Heart left ventricle (tissue), 16 donors: ENCODE measurements around the gene NRROS. TPM values are rescaled to one million over a fixed set of nuclear protein-coding genes. Genes with fewer than 3 reads are reported as not detected.
A peak's percentile ranks its signal among the peaks of the same experiment; 100 is the strongest.

Source experiments
- ATAC-seq, 4 donors: fragments of 200-7000 bp; cut with Tn5 transposase; one replicate each; pipeline ENCODE4 v1.9.1; 2020 to 2022; ENCODE audit warnings: moderate library complexity in 4 of 4, mild to moderate bottlenecking in 3 of 4, moderate number of reproducible peaks in 1 of 4
- DNase-seq, 5 donors: peaks; one replicate each; pipeline ENCODE4 v3.0.0-alpha.2; 2020
- H3K27ac ChIP-seq, 12 donors: fragments of 200-600 bp; sonication (generic) in 4 of 12; one replicate each; pipeline versions ENCODE4 v1.5.0 to v1.8.0; 2016 to 2022; ENCODE audit warnings: mild to moderate bottlenecking in 2 of 12
- H3K27me3 ChIP-seq, 9 donors: fragments of 200-600 bp; sonication (generic) in 2 of 9; one replicate each; pipeline versions ENCODE4 v1.5.1 to v1.8.0; 2016 to 2022; ENCODE audit warnings: mild to moderate bottlenecking in 3 of 9
- H3K36me3 ChIP-seq, 9 donors: fragments of 200-600 bp; sonication (generic) in 2 of 9; one replicate each; pipeline versions ENCODE4 v1.5.0 to v1.8.0; 2018 to 2022; ENCODE audit warnings: mild to moderate bottlenecking in 2 of 9
- H3K4me1 ChIP-seq, 12 donors: fragments of 200-600 bp; sonication (generic) in 4 of 12; one replicate each; pipeline versions ENCODE4 v1.5.0 to v1.8.0; 2016 to 2022; ENCODE audit warnings: mild to moderate bottlenecking in 3 of 12
- H3K4me3 ChIP-seq, 12 donors: fragments of 200-600 bp; sonication (generic) in 4 of 12; one replicate each; pipeline versions ENCODE4 v1.5.0 to v1.8.0; 2017 to 2022; ENCODE audit warnings: mild to moderate bottlenecking in 9 of 12, moderate library complexity in 4 of 12
- H3K9me3 ChIP-seq, 12 donors: fragments of 200-600 bp; sonication (generic) in 4 of 12; one replicate each; pipeline versions ENCODE4 v1.5.0 to v1.8.0; 2016 to 2022; ENCODE audit warnings: mild to moderate bottlenecking in 1 of 12
- POLR2A ChIP-seq, 2 donors: fragments of 450-650 bp; IDR thresholded peaks; one replicate each; pipeline ENCODE4 v1.6.1; 2017; ENCODE audit warnings: antibody characterized with exemption in 2 of 2, mild to moderate bottlenecking in 2 of 2, moderate library complexity in 2 of 2
- WGBS, 4 donors: extraction: QIAGEN DNeasy Blood & Tissue Kit in 2 of 4; methylation state at CpG; one replicate each; pipeline versions ENCODE4 v1.1.5 to v1.1.7; 2013 to 2018; 5-methylcytosine and 5-hydroxymethylcytosine counted together
- intact Hi-C, 10 donors: fragments of 100-400 bp; cut with DNase I; formaldehyde crosslinking; loops; one replicate each; pipeline versions ENCODE4 v1.11.1 to v1.14.2; 2022
- polyA plus RNA-seq, 2 donors: library from polyadenylated mRNA; stranded (reverse); fragments of 200-250 nt; gene quantifications; one replicate each; pipeline ENCODE4 v1.2.3, GENCODE V29; 2013
- total RNA-seq, 9 donors: library from RNA; depleted of rRNA in 2 of 9; stranded (reverse); fragments of >200 nt in 2 of 9; fragmentation: NEBNext Ultra II Directional in 3 of 9; extraction: Animal tissue kit (Norgen Biotek cat#: 25700) in 3 of 9; gene quantifications; one replicate each; pipeline versions ENCODE4 v1.1.0 to v1.2.4, GENCODE V29; 2016 to 2023
- TF ChIP-seq, protein P1 (sequence below), 12 donors: fragments of 200-600 bp; sonication (generic) in 4 of 12; IDR thresholded peaks; one replicate each; pipeline versions ENCODE4 v1.5.0 to v1.8.0; 2018 to 2022; ENCODE audit warnings: antibody characterized with exemption in 12 of 12, mild to moderate bottlenecking in 5 of 12
- donor health status: ischemic (EF 13 %, LVEDD 7.1; RV severe dilation, severe dysfunction).
- donor health status: healthy with polysubstance abuse.
- donor health status: DM: no; HTN: yes; CAD: no.
- donor health status: DM: no; HTN: no; CAD: no.
- donor health status: ischemic (EF 25% LVEDD 6.9; RV normal size, moderate dysfunction).
- donor health status: ischemic (EF 25% LVEDD 5.7; RV mildly dilated, moderate dysfunction).
- donor health status: healthy.
- donor health status: DM: yes; HTN: yes; CAD: no.
- donor health status: ischemic (EF 35%, LVEDD 5.7; RV mildly dilated, moderate dysfunction).
- donor health status: nonischemic (EF 11% LVEDD 7.7; RV severe dilation, severe dysfunction).
- donor health status: DM: yes; HTN: yes; CAD: no.
- donor health status: PGD.
- donor health status: ischemic (EF 29% LVEDD 5.4; RV normal size, mild dysfunction).
- donor health status: nonischemic (EF 23%, LVEDD 6.1; RV moderate dilation, normal function).

The NRROS gene
- total and polyA plus RNA-seq, 11 donors, result 1.4 to 23.8 (median 2.9) TPM

GRCh38 chr3:196677931-196678330, 38.4 kb downstream of the NRROS start:
- Histone ChIP-seq H3K4me3 (no peak overlapping the region), H3K27ac (no peak overlapping the region), H3K4me1 (peaks cover 0 to 16% (median 0%) of the 10 kb centered on the region in 12 donors), H3K27me3 (no peaks in the 10 kb centered on the region), H3K36me3 (no peaks in the 10 kb centered on the region), H3K9me3 (no peaks in the 10 kb centered on the region)
- ATAC-seq, result no peak
- no peak for TF ChIP-seq POLR2A (IDR thresholded peaks at IDR 0.05)
- TF ChIP-seq, protein P1, sequence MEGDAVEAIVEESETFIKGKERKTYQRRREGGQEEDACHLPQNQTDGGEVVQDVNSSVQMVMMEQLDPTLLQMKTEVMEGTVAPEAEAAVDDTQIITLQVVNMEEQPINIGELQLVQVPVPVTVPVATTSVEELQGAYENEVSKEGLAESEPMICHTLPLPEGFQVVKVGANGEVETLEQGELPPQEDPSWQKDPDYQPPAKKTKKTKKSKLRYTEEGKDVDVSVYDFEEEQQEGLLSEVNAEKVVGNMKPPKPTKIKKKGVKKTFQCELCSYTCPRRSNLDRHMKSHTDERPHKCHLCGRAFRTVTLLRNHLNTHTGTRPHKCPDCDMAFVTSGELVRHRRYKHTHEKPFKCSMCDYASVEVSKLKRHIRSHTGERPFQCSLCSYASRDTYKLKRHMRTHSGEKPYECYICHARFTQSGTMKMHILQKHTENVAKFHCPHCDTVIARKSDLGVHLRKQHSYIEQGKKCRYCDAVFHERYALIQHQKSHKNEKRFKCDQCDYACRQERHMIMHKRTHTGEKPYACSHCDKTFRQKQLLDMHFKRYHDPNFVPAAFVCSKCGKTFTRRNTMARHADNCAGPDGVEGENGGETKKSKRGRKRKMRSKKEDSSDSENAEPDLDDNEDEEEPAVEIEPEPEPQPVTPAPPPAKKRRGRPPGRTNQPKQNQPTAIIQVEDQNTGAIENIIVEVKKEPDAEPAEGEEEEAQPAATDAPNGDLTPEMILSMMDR (IDR thresholded peaks at IDR 0.05), result no peak
- intact Hi-C loops, result loop anchor here in 2 of 10 donors (5.0 kb wide), 1 partner anchor 36 kb away; no protein-coding TSS in a partner anchor
- DNase-seq, result no peak
- 49 to 67% (median 53%) methylated on average over 1 of the region's 1 CpG for WGBS, 4 donors

DNA sequence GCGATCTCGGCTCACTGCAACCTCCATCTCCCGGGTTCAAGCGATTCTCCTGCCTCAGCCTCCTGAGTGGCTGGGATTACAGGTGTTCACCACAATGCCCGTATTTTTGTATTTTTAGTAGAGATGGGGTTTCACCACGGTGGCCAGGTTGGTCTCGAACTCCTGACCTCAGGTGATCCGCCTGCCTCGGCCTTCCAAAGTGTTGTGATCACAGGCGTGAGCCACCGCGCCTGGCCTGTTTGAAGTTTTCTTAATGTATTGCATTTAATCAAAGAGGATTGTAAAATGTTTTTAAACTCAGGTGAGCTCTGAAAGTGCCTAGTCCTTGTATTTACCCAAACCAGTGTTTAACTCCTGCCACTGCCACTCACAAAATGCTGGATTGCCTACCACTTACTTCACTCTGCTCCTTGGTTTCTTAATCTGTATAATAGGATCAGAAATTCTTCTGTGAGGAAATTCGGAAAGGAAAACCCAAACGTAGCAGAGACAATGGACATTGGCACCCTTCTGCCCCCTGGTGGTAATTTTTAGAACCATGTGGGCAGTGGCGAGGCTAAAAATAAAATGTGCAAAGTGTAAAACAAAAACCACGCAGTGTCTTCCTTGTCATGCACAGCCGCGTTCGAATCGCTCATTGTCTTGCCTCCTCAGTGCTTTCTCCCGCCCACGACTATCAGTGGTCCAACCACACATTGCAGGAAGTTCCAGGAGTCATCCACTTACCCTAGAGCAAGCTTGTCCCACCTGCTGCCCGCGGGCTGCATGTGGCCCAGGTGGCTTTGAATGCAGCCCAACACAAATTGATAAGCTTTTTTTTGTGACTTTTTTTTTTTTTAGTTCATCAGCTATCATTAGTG, 45.3 kb downstream of the NRROS start:
- peak overlapping the region in 3 of 12 donors; percentile 6 to 30 (median 7) for H3K4me3 ChIP-seq
- ATAC-seq, result peak; percentile 73 to 83 (median 78)
- DNase-seq, result peak; percentile 50 to 65 (median 60)
- H3K27me3 ChIP-seq, result no peaks in the 10 kb centered on the region
- no peaks in the 10 kb centered on the region for H3K9me3 ChIP-seq
- peaks cover 0 to 41% (median 5%) of the 10 kb centered on the region in 12 donors for H3K4me1 ChIP-seq
- WGBS, 4 donors, result 41 to 52% (median 42%) methylated on average over 24 of the region's 24 CpGs
- H3K36me3 ChIP-seq, result no peaks in the 10 kb centered on the region
- peak overlapping the region in 1 of 12 donors; percentile 70 for H3K27ac ChIP-seq
- intact Hi-C loops, result loop anchor here (1.0 to 10.0 kb wide), 10 partner anchors 42 to 430 kb away; partner anchors contain the start of genes FBXO45 (in 1 of the 10), NRROS (in 1 of the 10) and WDR53 (in 1 of the 10)
- no peak for TF ChIP-seq POLR2A (IDR thresholded peaks at IDR 0.05)
- TF ChIP-seq, protein P1 (IDR thresholded peaks at IDR 0.05), result peak; percentile 74 to 94 (median 88)

DNA sequence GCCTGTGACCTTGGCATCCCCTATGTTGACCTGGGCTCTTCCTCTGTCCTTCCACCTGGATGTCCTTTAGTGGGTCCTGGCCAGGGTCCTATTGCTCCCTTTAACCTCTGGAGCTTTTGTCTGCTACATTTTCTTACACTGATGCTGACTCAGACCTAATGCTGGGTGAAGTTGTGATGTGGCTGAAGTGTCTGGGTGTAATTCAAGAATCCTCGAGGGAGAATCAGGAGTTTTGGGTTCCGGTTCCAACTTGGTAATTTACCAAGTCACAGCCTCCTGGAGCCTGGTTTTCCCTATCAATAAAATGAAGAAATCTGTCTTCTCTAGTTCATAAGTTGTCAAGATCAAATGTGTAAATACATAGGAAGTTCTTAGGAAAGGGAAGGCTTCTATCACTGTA, 46.9 kb downstream of the NRROS start:
- ATAC-seq (no peak), DNase-seq (no peak)
- H3K4me3 ChIP-seq, result no peak overlapping the region
- H3K9me3 ChIP-seq, result no peaks in the 10 kb centered on the region
- H3K27ac ChIP-seq, result no peak overlapping the region
- no peaks in the 10 kb centered on the region for H3K27me3 ChIP-seq
- peaks cover 0 to 54% (median 5%) of the 10 kb centered on the region in 12 donors for H3K4me1 ChIP-seq
- TF ChIP-seq, protein P1 (IDR thresholded peaks at IDR 0.05), result no peak
- TF ChIP-seq POLR2A (IDR thresholded peaks at IDR 0.05), result no peak
- intact Hi-C loops, result loop anchor here in 7 of 10 donors (5.0 to 10.0 kb wide), 6 partner anchors 44 to 432 kb away; partner anchors contain the start of gene NRROS (in 1 of the 7)
- WGBS, 4 donors, result 72 to 82% (median 76%) methylated on average over 2 of the region's 2 CpGs
- H3K36me3 ChIP-seq, result no peaks in the 10 kb centered on the region

DNA sequence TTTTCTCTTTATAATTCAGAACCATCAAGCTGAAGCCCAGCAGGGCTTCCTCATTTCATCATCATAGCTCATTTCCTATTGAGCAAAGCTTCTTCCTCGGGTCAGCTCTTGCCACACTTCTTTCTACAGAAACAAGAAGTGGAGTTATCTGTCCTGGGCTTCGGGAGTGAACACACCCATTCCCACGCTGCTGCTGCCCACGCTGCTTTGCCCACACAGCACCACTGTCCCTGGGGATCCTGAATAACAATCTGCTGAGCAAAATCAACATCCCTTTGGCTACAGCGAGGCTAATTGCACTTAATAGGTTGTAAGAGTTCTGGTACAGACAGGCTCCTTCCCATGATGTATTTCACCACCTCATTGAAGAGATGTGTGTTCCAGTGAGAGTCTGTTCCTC, 48.9 kb downstream of the NRROS start:
- TF ChIP-seq, protein P1 (IDR thresholded peaks at IDR 0.05), result no peak
- TF ChIP-seq POLR2A (IDR thresholded peaks at IDR 0.05), result no peak
- WGBS, 4 donors, result 26 to 41% (median 41%) methylated on average over 5 of the region's 5 CpGs
- no peaks in the 10 kb centered on the region for H3K27me3 ChIP-seq
- peak in 4 of 5 donors; percentile 37 to 63 (median 58) for DNase-seq
- peak; percentile 46 to 93 (median 86) for ATAC-seq
- peak overlapping the region in 3 of 12 donors; percentile 5 to 79 (median 13) for H3K27ac ChIP-seq
- intact Hi-C loops, result loop anchor here in 7 of 10 donors (5.0 to 10.0 kb wide), 6 partner anchors 46 to 434 kb away; partner anchors contain the start of gene NRROS (in 1 of the 7)
- H3K9me3 ChIP-seq, result no peaks in the 10 kb centered on the region
- H3K36me3 ChIP-seq, result no peaks in the 10 kb centered on the region
- no peak overlapping the region for H3K4me3 ChIP-seq
- H3K4me1 ChIP-seq, result peaks cover 0 to 72% (median 5%) of the 10 kb centered on the region in 12 donors
